Neural cell (in vitro differentiated cells): Measurements from ENCODE around the gene OXCT1. TPM values are rescaled to one million over a fixed set of nuclear protein-coding genes. Genes with fewer than 3 reads are reported as not detected.

Experiments
- H2AFZ ChIP-seq: fragments of 200-600, 300-800 bp; sonication (generic), shearing (Covaris generic); 2 replicates; pipeline ENCODE4 v1.6.0; 2014; ENCODE audit warnings: low read depth, mild to moderate bottlenecking, antibody characterized with exemption, low read length, moderate library complexity
- H3F3A ChIP-seq: fragments of 200-600 bp; shearing (Covaris generic); 2 replicates; pipeline ENCODE4 v1.6.1; 2016; ENCODE audit warnings: mild to moderate bottlenecking, moderate library complexity, mixed read lengths, antibody characterized with exemption, low read length; ENCODE audit not compliant: insufficient read depth, poor library complexity, severe bottlenecking
- H3K27ac ChIP-seq: fragments of 200-600, 300-800 bp; sonication (generic), shearing (Covaris generic); 2 replicates; pipeline ENCODE4 v1.5.1; 2014; ENCODE audit warnings: mild to moderate bottlenecking, low read length, moderate library complexity
- H3K27me3 ChIP-seq: fragments of 300-800, 200-600 bp; sonication (generic), shearing (Covaris generic); 2 replicates; pipeline ENCODE4 v1.6.0; 2014; ENCODE audit warnings: mild to moderate bottlenecking, low read depth, low read length, moderate library complexity; ENCODE audit not compliant: insufficient read depth
- H3K36me3 ChIP-seq: fragments of 300-800, 200-600 bp; sonication (generic), shearing (Covaris generic); 2 replicates; pipeline ENCODE4 v1.5.1; 2014; ENCODE audit warnings: mild to moderate bottlenecking, antibody characterized with exemption, low read length, moderate library complexity; ENCODE audit not compliant: insufficient read depth
- H3K4me2 ChIP-seq: fragments of 300-800, 200-600 bp; sonication (generic), shearing (Covaris generic); 2 replicates; pipeline ENCODE4 v1.6.0; 2014; ENCODE audit warnings: mild to moderate bottlenecking, low read length
- H3K4me3 ChIP-seq: fragments of 300-800, 200-600 bp; sonication (generic), shearing (Covaris generic); 2 replicates; pipeline ENCODE4 v1.5.1; 2014; ENCODE audit warnings: mild to moderate bottlenecking, low read length, moderate library complexity
- H3K79me2 ChIP-seq: fragments of 200-600 bp; shearing (Covaris generic); replicated peaks from 2 replicates; pipeline ENCODE4 v1.6.0; 2014; ENCODE audit warnings: mild to moderate bottlenecking, low read length, moderate library complexity; ENCODE audit not compliant: insufficient read depth
- H3K9ac ChIP-seq: fragments of 300-800, 200-600 bp; sonication (generic), shearing (Covaris generic); 2 replicates; pipeline ENCODE4 v1.6.1; 2016; ENCODE audit warnings: mild to moderate bottlenecking, low read length, mixed read lengths
- H3K9me2 ChIP-seq: fragments of 200-600 bp; shearing (Covaris generic); 2 replicates; pipeline ENCODE4 v1.6.1; 2016; ENCODE audit warnings: mild to moderate bottlenecking, low read length, mixed read lengths; ENCODE audit not compliant: insufficient read depth
- H3K9me3 ChIP-seq: fragments of 200-600, 300-800 bp; sonication (generic), shearing (Covaris generic); 2 replicates; pipeline ENCODE4 v1.6.1; 2016; ENCODE audit warnings: mild to moderate bottlenecking, mixed run types, low read length, moderate library complexity, mixed read lengths
- H4K20me1 ChIP-seq: fragments of 200-600 bp; shearing (Covaris generic); 2 replicates; pipeline ENCODE4 v1.6.1; 2016; ENCODE audit warnings: mild to moderate bottlenecking, mixed run types; ENCODE audit not compliant: insufficient read depth
- CTCF ChIP-seq: fragments of 450-650 bp; IDR thresholded peaks from 2 replicates; pipeline ENCODE4 v1.5.1; 2014; ENCODE audit warnings: antibody characterized with exemption, mild to moderate bottlenecking, moderate library complexity; ENCODE audit not compliant: poor library complexity, severe bottlenecking
- EP300 ChIP-seq: fragments of 450-650 bp; conservative IDR thresholded peaks from 2 replicates; pipeline ENCODE4 v1.6.1; 2014; ENCODE audit warnings: antibody characterized with exemption, mild to moderate bottlenecking, moderate library complexity; ENCODE audit not compliant: poor library complexity, severe bottlenecking
- EZH2 ChIP-seq: fragments of 200-600, 300-800 bp; shearing (Covaris generic), sonication (generic); IDR thresholded peaks from 2 replicates; pipeline ENCODE4 v1.6.1; 2014; ENCODE audit warnings: antibody characterized with exemption, low read length, borderline replicate concordance, mild to moderate bottlenecking; ENCODE audit not compliant: insufficient read depth, poor library complexity, severe bottlenecking
- MXI1 ChIP-seq: fragments of 450-650 bp; conservative IDR thresholded peaks from 2 replicates; pipeline ENCODE4 v1.6.1; 2014; ENCODE audit warnings: antibody characterized with exemption, mild to moderate bottlenecking; ENCODE audit not compliant: poor library complexity, severe bottlenecking
- POLR2AphosphoS5 ChIP-seq: IDR thresholded peaks from 2 replicates; pipeline ENCODE4 v1.6.1; 2012
- RAD21 ChIP-seq: fragments of 450-650 bp; conservative IDR thresholded peaks from 2 replicates; pipeline ENCODE4 v1.6.1; 2014; ENCODE audit warnings: antibody characterized with exemption, mild to moderate bottlenecking, moderate library complexity
- REST ChIP-seq: IDR thresholded peaks from 2 replicates; pipeline ENCODE4 v1.6.1; 2012; ENCODE audit warnings: borderline replicate concordance
- SMC3 ChIP-seq: fragments of 450-650 bp; conservative IDR thresholded peaks from 2 replicates; pipeline ENCODE4 v1.6.1; 2014; ENCODE audit warnings: antibody characterized with exemption, mild to moderate bottlenecking, moderate library complexity; ENCODE audit not compliant: poor library complexity
- TAF1 ChIP-seq: IDR thresholded peaks from 2 replicates; pipeline ENCODE4 v1.6.1; 2012; ENCODE audit warnings: low read depth
- polyA plus RNA-seq: library from polyadenylated mRNA; depleted of rRNA; stranded (reverse); fragments of >200 nt; gene quantifications from 2 replicates; pipeline ENCODE4 v1.2.3, GENCODE V29; 2014

Gene OXCT1
- polyA plus RNA-seq, 1 donor from 2014 or later: 90.5 TPM

GRCh38 chr5:41790038-41790776, 80.0 kb downstream of the OXCT1 start:
- Histone ChIP-seq H3K4me2 (no peak overlapping the region), H3K36me3 (no peaks in the 10 kb centered on the region), H3K27ac (no peak overlapping the region), H3K9ac (no peak overlapping the region), H3K4me3 (no peak overlapping the region), H3K9me3 (no peaks in the 10 kb centered on the region), H3F3A (no peaks in the 10 kb centered on the region), H2AFZ (no peak overlapping the region), H3K79me2 (no peaks in the 10 kb centered on the region), H4K20me1 (no peaks in the 10 kb centered on the region), H3K9me2 (no peaks in the 10 kb centered on the region), H3K27me3 (no peaks in the 10 kb centered on the region)
- TF ChIP-seq MXI1: no peak
- TF ChIP-seq REST: no peak
- TF ChIP-seq CTCF: no peak
- TF ChIP-seq EZH2: no peak
- no peak for TF ChIP-seq POLR2AphosphoS5
- no peak for TF ChIP-seq RAD21
- TF ChIP-seq TAF1: no peak
- no peak for TF ChIP-seq EP300
- TF ChIP-seq SMC3: no peak

- Histone ChIP-seq H3F3A (no peaks in the 10 kb centered on the region), H3K79me2 (no peaks in the 10 kb centered on the region), H3K27me3 (no peaks in the 10 kb centered on the region), H3K4me3 (no peak overlapping the region), H3K9me3 (no peaks in the 10 kb centered on the region), H4K20me1 (no peaks in the 10 kb centered on the region), H2AFZ (no peak overlapping the region), H3K4me2 (no peak overlapping the region), H3K27ac (no peak overlapping the region), H3K36me3 (no peaks in the 10 kb centered on the region), H3K9ac (no peak overlapping the region), H3K9me2 (no peaks in the 10 kb centered on the region)
- no peak for TF ChIP-seq MXI1
These were observed 80.8 kb downstream of the OXCT1 start for GRCh38 chr5:41789434-41789833.

GRCh38 chr5:41788941-41789368, 81.3 kb downstream of the OXCT1 start:
- no peak for TF ChIP-seq EZH2
- no peaks in the 10 kb centered on the region for H4K20me1 ChIP-seq
- H3K4me2 ChIP-seq: no peak overlapping the region
- H3K9me3 ChIP-seq: no peaks in the 10 kb centered on the region
- no peak overlapping the region for H3K4me3 ChIP-seq
- no peaks in the 10 kb centered on the region for H3K27me3 ChIP-seq
- H3K36me3 ChIP-seq: no peaks in the 10 kb centered on the region
- no peaks in the 10 kb centered on the region for H3K79me2 ChIP-seq
- no peak overlapping the region for H3K27ac ChIP-seq
- no peak overlapping the region for H3K9ac ChIP-seq
- no peaks in the 10 kb centered on the region for H3F3A ChIP-seq
- H3K9me2 ChIP-seq: no peaks in the 10 kb centered on the region
- H2AFZ ChIP-seq: no peak overlapping the region
